Spleen (tissue), 11 donors: Measurements from ENCODE around the gene CDC5L. TPM values are rescaled to one million over a fixed set of nuclear protein-coding genes. Genes with fewer than 3 reads are reported as not detected.

Experiments used
- DNase-seq: peaks from one replicate; pipeline ENCODE4 v3.0.0-alpha.2; 2020
- H3K27ac ChIP-seq, 8 donors: fragments of 200-600 bp; sonication (generic) in 7 of 8; 1 replicate in 4 of 8; 2 replicates in 4 of 8; pipeline versions ENCODE4 v1.5.0 to v1.8.0; 2016 to 2021; ENCODE audit warnings: inconsistent platforms in 4 of 8, mild to moderate bottlenecking in 4 of 8, moderate library complexity in 1 of 8
- H3K27me3 ChIP-seq, 7 donors: fragments of 200-600 bp; sonication (generic) in 6 of 7; replicated peaks in 1 of 7; 1 replicate in 4 of 7; 2 replicates in 3 of 7; pipeline versions ENCODE4 v1.5.0 to v1.8.0; 2016 to 2021; ENCODE audit warnings: inconsistent platforms in 3 of 7, mild to moderate bottlenecking in 1 of 7
- H3K36me3 ChIP-seq, 6 donors: fragments of 200-600 bp; sonication (generic) in 5 of 6; 1 replicate in 4 of 6; 2 replicates in 2 of 6; pipeline versions ENCODE4 v1.5.0 to v1.8.0; 2016 to 2021; ENCODE audit warnings: inconsistent platforms in 2 of 6
- H3K4me1 ChIP-seq, 6 donors: fragments of 200-600 bp; sonication (generic) in 5 of 6; 1 replicate in 3 of 6; 2 replicates in 3 of 6; pipeline versions ENCODE4 v1.5.0 to v1.8.0; 2016 to 2021; ENCODE audit warnings: inconsistent platforms in 3 of 6
- H3K4me3 ChIP-seq, 8 donors: fragments of 200-600 bp; sonication (generic) in 7 of 8; 1 replicate in 4 of 8; 2 replicates in 4 of 8; pipeline versions ENCODE4 v1.5.0 to v1.8.0; 2016 to 2021; ENCODE audit warnings: inconsistent platforms in 4 of 8, mild to moderate bottlenecking in 4 of 8, moderate library complexity in 2 of 8
- H3K9me3 ChIP-seq, 8 donors: fragments of 200-600 bp; sonication (generic) in 7 of 8; 1 replicate in 4 of 8; 2 replicates in 4 of 8; pipeline versions ENCODE4 v1.5.0 to v1.8.0; 2016 to 2021; ENCODE audit warnings: inconsistent platforms in 4 of 8
- CTCF ChIP-seq, 11 experiments: fragments of 200-600 bp in 7 of 11; fragments of 450-650 bp in 4 of 11; sonication (generic) in 4 of 11; IDR thresholded peaks in 8 of 11; conservative IDR thresholded peaks in 3 of 11; 1 replicate in 7 of 11; 2 replicates in 4 of 11; pipeline versions ENCODE4 v1.4.0 to v1.8.0; 2016 to 2021; ENCODE audit warnings: antibody characterized with exemption in 11 of 11, inconsistent platforms in 4 of 11, mild to moderate bottlenecking in 1 of 11
- POLR2A ChIP-seq, 3 donors: fragments of 450-650 bp; IDR thresholded peaks; one replicate each; pipeline ENCODE4 v1.5.1; 2017; ENCODE audit warnings: antibody characterized with exemption in 3 of 3, mild to moderate bottlenecking in 1 of 3
- POLR2AphosphoS5 ChIP-seq, 3 donors: sonication (generic); formaldehyde crosslinking; IDR thresholded peaks; one replicate each; pipeline ENCODE4 v1.5.1; 2017; ENCODE audit warnings: antibody characterized with exemption in 3 of 3
- WGBS, 5 donors: extraction: QIAGEN DNeasy Blood & Tissue Kit in 3 of 5; methylation state at CpG; one replicate each; pipeline versions ENCODE4 v1.1.5 to v1.1.7; 2013 to 2018; 5-methylcytosine and 5-hydroxymethylcytosine counted together
- intact Hi-C: fragments of 100-400 bp; cut with DNase I; formaldehyde crosslinking; loops from one replicate; pipeline ENCODE4 v1.15.0; 2023; ENCODE audit warnings: low total_unique reads
- polyA plus RNA-seq, 3 donors: library from polyadenylated mRNA; stranded (reverse); fragments of 200-250 nt; gene quantifications; one replicate each; pipeline ENCODE4 v1.2.1, GENCODE V29; 2013
- total RNA-seq, 7 donors: library from RNA; depleted of rRNA in 3 of 7; stranded (reverse); fragments of >200 nt in 3 of 7; fragmentation: NEBNext Ultra II Directional in 4 of 7; extraction: Animal tissue kit (Norgen Biotek cat#: 25700) in 4 of 7; gene quantifications; one replicate each; pipeline versions ENCODE4 v1.1.0 to v1.2.1, GENCODE V29; 2016 to 2021
- donor health status: healthy with polysubstance abuse.
- donor health status: DM: no; HTN: no; CAD: no; lungs with moderate emphysema.
- donor health status: DM: no; HTN: no; CAD: no.
- donor health status: Bipolar disorder and iron deficiency.
- donor health status: healthy.
- donor health status: DM: no; HTN: no; CAD: no.
- donor health status: DM: yes; HTN: yes; CAD: no.

The CDC5L gene
- total and polyA plus RNA-seq, 10 donors: 5.3 to 20.3 (median 18.1) TPM

GRCh38 chr6:44493132-44493531 is 105.6 kb downstream of the CDC5L start:
- WGBS, 5 donors: 85 to 90% (median 87%) methylated on average over 5 of the region's 5 CpGs
- intact Hi-C loops: no loop called here

GRCh38 chr6:44493593-44493992 is 106.1 kb downstream of the CDC5L start:
- Histone ChIP-seq H3K27me3 (no peaks in the 10 kb centered on the region), H3K9me3 (no peaks in the 10 kb centered on the region), H3K27ac (no peak overlapping the region), H3K4me1 (no peaks in the 10 kb centered on the region), H3K36me3 (no peaks in the 10 kb centered on the region), H3K4me3 (no peak overlapping the region)
- 87 to 96% (median 91%) methylated on average over 6 of the region's 6 CpGs for WGBS, 5 donors
- DNase-seq: no peak
- no peak for TF ChIP-seq POLR2A (IDR thresholded peaks at IDR 0.05)
- no peak for TF ChIP-seq POLR2AphosphoS5 (IDR thresholded peaks at IDR 0.05)
- no peak for TF ChIP-seq CTCF (IDR thresholded peaks at IDR 0.05 in 8 of 11, conservative IDR thresholded peaks at IDR 0.05 in 3 of 11)
- intact Hi-C loops: no loop called here

More at GRCh38 chr6:44493132-44493531, 105.6 kb downstream of the CDC5L start:
- H3K27me3 ChIP-seq: no peaks in the 10 kb centered on the region
- H3K4me1 ChIP-seq: no peaks in the 10 kb centered on the region
- TF ChIP-seq POLR2A (IDR thresholded peaks at IDR 0.05) (no peak), CTCF (IDR thresholded peaks at IDR 0.05 in 8 of 11, conservative IDR thresholded peaks at IDR 0.05 in 3 of 11) (no peak), POLR2AphosphoS5 (IDR thresholded peaks at IDR 0.05) (no peak)
- no peak overlapping the region for H3K4me3 ChIP-seq
- H3K27ac ChIP-seq: no peak overlapping the region
- no peaks in the 10 kb centered on the region for H3K9me3 ChIP-seq
- no peak for DNase-seq
- no peaks in the 10 kb centered on the region for H3K36me3 ChIP-seq

GRCh38 chr6:44494011-44494501 is 106.5 kb downstream of the CDC5L start:
- 82 to 91% (median 87%) methylated on average over 7 of the region's 7 CpGs for WGBS, 5 donors
- no peak for DNase-seq
- no peak overlapping the region for H3K27ac ChIP-seq
- no peaks in the 10 kb centered on the region for H3K4me1 ChIP-seq
- TF ChIP-seq POLR2A (IDR thresholded peaks at IDR 0.05): no peak
- TF ChIP-seq CTCF (IDR thresholded peaks at IDR 0.05 in 8 of 11, conservative IDR thresholded peaks at IDR 0.05 in 3 of 11): no peak
- no peak for TF ChIP-seq POLR2AphosphoS5 (IDR thresholded peaks at IDR 0.05)
- H3K4me3 ChIP-seq: no peak overlapping the region
- H3K36me3 ChIP-seq: no peaks in the 10 kb centered on the region
- intact Hi-C loops: no loop called here
- no peaks in the 10 kb centered on the region for H3K27me3 ChIP-seq
- no peaks in the 10 kb centered on the region for H3K9me3 ChIP-seq

GRCh38 chr6:44495036-44495901 is 107.8 kb downstream of the CDC5L start:
- Histone ChIP-seq H3K27ac (no peak overlapping the region), H3K4me1 (no peaks in the 10 kb centered on the region), H3K36me3 (no peaks in the 10 kb centered on the region), H3K4me3 (no peak overlapping the region), H3K9me3 (no peaks in the 10 kb centered on the region), H3K27me3 (no peaks in the 10 kb centered on the region)
- WGBS, 5 donors: 67 to 79% (median 74%) methylated on average over 16 of the region's 16 CpGs
- intact Hi-C loops: no loop called here
- DNase-seq: no peak
- no peak for TF ChIP-seq CTCF (IDR thresholded peaks at IDR 0.05 in 8 of 11, conservative IDR thresholded peaks at IDR 0.05 in 3 of 11)
- TF ChIP-seq POLR2AphosphoS5 (IDR thresholded peaks at IDR 0.05): no peak
